GM12874 (cell line): ENCODE results near the gene COL7A1.
A peak's percentile ranks its signal among the peaks of the same experiment; 100 is the strongest.

ENCODE experiments used
- TF ChIP-seq, protein P1 (sequence below): IDR thresholded peaks from 2 replicates; pipeline ENCODE4 v1.5.1; 2011; ENCODE audit warnings: low read depth, mild to moderate bottlenecking, control low read depth, low read length, moderate library complexity; ENCODE audit not compliant: insufficient read depth

COL7A1 gene

DNA sequence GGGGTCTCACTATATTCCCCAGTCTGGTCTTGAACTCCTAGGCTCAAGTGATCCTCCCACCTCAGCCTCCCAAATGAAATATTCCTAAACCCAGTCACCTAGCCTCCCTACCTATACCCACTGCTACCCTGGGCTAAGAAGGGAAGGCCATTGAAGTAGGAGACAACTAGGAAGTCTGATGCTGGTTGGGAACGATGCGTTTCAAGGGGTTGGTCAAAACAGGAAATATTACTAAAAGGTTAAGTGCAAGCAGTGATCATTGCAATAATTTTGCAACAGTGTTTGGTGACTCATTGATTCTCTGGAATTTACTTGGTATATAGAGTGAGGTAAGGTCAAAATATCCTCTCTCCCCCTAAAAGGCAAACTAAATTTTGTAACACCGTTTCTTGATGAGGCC lies 18.9 kb upstream of the COL7A1 start:
- TF ChIP-seq, protein P1, sequence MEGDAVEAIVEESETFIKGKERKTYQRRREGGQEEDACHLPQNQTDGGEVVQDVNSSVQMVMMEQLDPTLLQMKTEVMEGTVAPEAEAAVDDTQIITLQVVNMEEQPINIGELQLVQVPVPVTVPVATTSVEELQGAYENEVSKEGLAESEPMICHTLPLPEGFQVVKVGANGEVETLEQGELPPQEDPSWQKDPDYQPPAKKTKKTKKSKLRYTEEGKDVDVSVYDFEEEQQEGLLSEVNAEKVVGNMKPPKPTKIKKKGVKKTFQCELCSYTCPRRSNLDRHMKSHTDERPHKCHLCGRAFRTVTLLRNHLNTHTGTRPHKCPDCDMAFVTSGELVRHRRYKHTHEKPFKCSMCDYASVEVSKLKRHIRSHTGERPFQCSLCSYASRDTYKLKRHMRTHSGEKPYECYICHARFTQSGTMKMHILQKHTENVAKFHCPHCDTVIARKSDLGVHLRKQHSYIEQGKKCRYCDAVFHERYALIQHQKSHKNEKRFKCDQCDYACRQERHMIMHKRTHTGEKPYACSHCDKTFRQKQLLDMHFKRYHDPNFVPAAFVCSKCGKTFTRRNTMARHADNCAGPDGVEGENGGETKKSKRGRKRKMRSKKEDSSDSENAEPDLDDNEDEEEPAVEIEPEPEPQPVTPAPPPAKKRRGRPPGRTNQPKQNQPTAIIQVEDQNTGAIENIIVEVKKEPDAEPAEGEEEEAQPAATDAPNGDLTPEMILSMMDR = no peak

DNA sequence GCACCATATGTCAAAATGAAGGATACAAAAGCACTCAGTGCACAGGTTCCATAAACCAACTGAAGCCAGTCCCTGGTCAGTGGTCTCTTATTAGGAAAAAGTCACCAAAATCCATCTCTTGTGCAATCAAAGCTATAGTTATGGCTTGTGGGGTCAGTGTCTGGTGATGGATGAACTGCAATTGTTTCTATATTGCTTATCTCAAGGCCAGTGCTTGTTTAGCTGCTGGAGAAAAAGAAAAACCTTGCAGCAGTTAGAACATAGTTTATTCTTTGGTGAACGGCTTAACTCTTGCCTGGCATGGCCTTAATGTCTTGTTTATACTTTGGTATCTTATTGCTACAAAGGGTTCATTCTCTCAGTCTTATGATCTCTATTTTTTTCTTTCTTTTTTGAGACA lies 17.2 kb upstream of the COL7A1 start:
- TF ChIP-seq, protein P1 = no peak

DNA sequence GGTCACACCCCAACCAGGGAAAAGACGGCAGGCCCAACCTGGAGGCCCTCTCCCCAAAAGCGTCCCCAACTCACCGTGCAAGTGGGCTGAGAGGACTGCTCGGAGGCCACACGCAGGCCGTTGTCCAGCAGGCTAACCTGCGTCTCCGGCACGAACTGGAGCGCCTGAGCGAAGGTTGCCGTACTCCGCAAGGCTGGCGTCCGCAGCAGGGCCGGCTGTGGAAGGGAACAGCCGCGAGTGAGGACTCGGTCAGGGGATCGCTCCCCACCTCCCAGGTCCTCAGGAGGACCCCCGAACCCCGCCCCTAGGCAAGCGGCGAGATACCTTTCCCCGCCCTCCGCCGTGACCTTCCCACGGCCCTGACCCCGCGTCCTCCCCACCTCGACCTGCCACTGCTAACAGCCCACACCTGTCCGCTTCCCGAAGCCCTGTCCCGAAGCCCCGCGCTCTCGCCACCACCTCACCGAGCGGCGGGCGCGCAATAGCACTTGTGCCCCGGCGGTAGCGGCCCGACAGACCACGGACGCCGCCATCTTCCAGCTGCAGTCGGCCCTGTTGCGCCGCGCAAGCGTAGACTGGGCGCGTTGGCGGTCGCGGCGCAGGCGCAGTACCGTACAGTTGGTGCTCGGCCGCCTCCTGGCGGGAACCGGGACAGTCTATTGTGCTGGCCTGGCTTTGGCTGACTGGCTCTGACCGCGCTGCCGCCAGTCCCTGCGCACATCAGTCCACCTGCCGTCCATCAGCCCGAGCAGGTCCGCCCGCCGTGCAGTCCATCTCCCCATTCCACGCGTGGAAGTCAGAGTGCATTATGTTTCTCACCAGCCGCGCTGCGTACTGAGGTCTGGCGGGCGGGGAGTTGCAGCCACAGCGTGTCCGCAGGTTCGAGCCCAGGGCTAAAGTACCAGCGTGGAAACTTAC lies 14.2 kb upstream of the COL7A1 start, which contains the start of gene UQCRC1:
Gene UQCRC1, minus strand, starts transcription at position 559 of the 918 bp plus-strand sequence. Its CDS starts 26 bp downstream, at position 533.
- TF ChIP-seq, protein P1 = peak; percentile 84

DNA sequence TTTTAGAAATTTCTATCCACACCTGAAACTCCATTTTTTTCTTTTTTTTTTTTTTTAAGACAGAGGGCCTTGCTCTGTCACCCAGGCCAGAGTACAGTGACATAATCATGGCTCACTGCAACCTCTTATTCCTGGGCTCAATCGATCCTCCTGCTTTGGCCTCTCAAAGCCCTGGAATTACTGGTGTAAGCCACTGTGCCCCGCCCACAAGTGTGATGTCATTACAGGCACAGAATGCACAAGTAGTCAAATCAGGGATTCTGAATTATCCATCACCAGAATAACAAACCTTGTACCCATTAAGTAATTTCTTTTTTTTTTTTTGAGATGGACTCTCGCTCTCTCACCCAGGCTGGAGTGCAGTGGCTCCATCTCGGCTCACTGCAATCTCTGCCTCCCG lies 12.4 kb upstream of the COL7A1 start:
- TF ChIP-seq, protein P1 = no peak

DNA sequence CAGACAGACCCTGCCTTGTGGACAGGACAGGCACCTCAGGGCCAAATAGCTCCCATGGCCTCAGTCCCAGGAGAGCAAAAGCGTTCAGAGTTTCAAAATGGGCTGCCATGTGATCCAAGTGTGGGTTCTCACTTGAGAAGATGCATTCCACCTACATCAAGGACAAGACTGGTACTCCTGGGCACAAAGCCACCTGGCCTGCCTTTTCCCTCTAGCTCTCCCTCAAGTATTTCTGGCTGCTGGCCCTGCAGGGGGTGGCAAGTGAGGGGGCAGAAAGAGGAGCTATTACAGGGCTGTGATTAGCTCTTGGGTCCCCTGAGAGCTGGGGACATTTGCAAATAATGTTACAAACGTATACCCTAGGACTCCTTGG lies 6.5 kb upstream of the COL7A1 start:
- TF ChIP-seq, protein P1 = no peak

DNA sequence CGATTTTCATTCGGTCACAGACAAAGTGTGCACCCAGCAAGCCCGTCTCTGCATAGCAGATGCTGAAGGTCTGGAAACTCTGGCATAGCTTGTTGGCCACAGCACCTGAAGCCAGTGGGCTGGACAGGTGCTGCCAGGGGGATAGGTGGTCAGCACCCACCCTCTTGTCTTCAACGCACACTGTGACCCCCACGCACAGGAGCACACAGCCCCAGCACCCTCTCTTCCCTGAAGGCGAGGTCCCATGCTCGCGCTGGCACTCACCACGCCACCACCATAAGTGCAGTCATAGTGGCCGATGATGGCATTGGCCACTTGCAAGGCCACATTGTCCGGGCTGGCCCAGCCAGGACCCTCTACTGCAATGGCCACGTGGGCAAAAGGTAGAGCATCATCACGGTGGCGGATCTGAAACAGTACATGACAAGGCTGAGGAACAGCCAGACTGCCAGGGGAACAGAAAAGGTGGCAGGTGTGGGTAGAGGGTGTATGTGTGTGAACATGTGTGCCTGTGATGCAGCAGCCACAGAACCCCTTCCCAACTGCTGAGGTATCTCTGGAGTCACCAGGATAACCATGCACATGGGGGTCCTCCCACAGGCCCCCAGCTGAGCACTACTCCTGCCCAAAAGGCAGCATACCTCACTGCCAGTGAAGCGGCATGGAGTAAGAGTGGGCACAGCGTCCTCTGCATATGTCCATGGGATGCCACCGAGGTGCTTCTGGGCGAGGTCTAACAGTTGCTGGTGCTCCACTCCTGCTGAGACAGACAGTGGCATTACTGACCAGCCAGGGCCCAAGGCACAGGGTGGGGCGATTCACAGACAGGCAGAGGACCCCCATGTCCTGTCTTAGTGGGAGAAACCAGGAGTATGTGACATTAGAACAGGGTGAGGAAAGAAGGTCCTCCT lies 5.8 kb upstream of the COL7A1 start:
- TF ChIP-seq, protein P1 = no peak
